ENCODE data around the gene CCDC149.

GRCh38 chr4:24845902-24846301 is 66.9 kb downstream of the CCDC149 start:
- TF ChIP-seq CTCF (IDR thresholded peaks at IDR 0.05) (no peak), POLR2A (IDR thresholded peaks at IDR 0.05) (no peak)

All from heart left ventricle (tissue), 13 donors.